H1 (cell line): Measurements from ENCODE around the gene CMIP. TPM values are rescaled to one million over a fixed set of nuclear protein-coding genes. Genes with fewer than 3 reads are reported as not detected.

ENCODE experiments used
- ATF3 ChIP-seq: IDR thresholded peaks from 2 replicates; pipeline ENCODE4 v1.6.1; 2011; ENCODE audit warnings: low read depth, mild to moderate bottlenecking, low read length; ENCODE audit not compliant: insufficient read depth
- CHD7 ChIP-seq: fragments of 300-600 bp; sonication (generic); IDR thresholded peaks from 2 replicates; pipeline ENCODE4 v1.7.1; 2012; ENCODE audit warnings: low read length, moderate library complexity, mild to moderate bottlenecking, inconsistent platforms; ENCODE audit not compliant: insufficient replicate concordance
- NANOG ChIP-seq: IDR thresholded peaks from 2 replicates; pipeline ENCODE4 v1.6.1; 2011; ENCODE audit warnings: low read length, low read depth, mild to moderate bottlenecking, inconsistent platforms; ENCODE audit not compliant: insufficient read depth, poor library complexity, severe bottlenecking
- SAP30 ChIP-seq: fragments of 300-600 bp; sonication (generic); IDR thresholded peaks from 2 replicates; pipeline ENCODE4 v1.7.1; 2012; ENCODE audit warnings: low read length, moderate library complexity, mild to moderate bottlenecking, inconsistent platforms; ENCODE audit not compliant: insufficient read depth, insufficient replicate concordance
- polyA plus RNA-seq, 7 experiments: library from polyadenylated mRNA; depleted of rRNA in 3 of 7; stranded (reverse) in 5 of 7; unstranded in 2 of 7; fragments of >200 nt in 5 of 7; fragments of 200-250 nt in 2 of 7; gene quantifications; 1 replicate in 5 of 7; 2 replicates in 1 of 7; 4 replicates in 1 of 7; pipeline versions ENCODE4 v1.2.1 to v1.2.3, GENCODE V29; 2011 to 2013; ENCODE audit warnings: missing spikeins in 2 of 7, mixed read lengths in 2 of 7
- total RNA-seq: library from RNA; stranded (reverse); fragmentation: NEBNext Ultra II Directional; extraction: Animal tissue kit (Norgen Biotek cat#: 25700); gene quantifications from 2 replicates; pipeline ENCODE4 v1.2.1, GENCODE V29; 2021

CMIP gene
- total and polyA plus RNA-seq, 2 of the 8 experiments (the other 6 are each of a cell fraction or from before 2014, with no cell fraction given), result 7.9 to 53.2 TPM

GRCh38 chr16:81523387-81524115, 78.9 kb downstream of the CMIP start (continued):
- TF ChIP-seq CHD7 (no peak), ATF3 (no peak), NANOG (no peak), SAP30 (no peak)
